GM08714 (cell line): ENCODE data around the gene C11orf54.

Experiments used
- H3K4me3 ChIP-seq: fragments of 200-500 bp; sonication (Bioruptor generic); 2 replicates; pipeline ENCODE4 v1.5.1; 2014; ENCODE audit warnings: mild to moderate bottlenecking, low read length, inconsistent platforms
- ZNF274 ChIP-seq: IDR thresholded peaks from 2 replicates; pipeline ENCODE4 v1.6.1; 2012; ENCODE audit warnings: mild to moderate bottlenecking, low read depth, low read length

The C11orf54 gene

GRCh38 chr11:93741094-93741881, at the start of gene C11orf54, which contains the start of gene TAF1D:
C11orf54 (plus strand) TSS chr11:93741672; CDS start chr11:93747394, 5,722 bp downstream.
TAF1D (minus strand) TSS chr11:93741495; CDS start chr11:93739304, 2,191 bp downstream.
- peak within 1 kb of the TSS; percentile 89 for H3K4me3 ChIP-seq
- no peak for TF ChIP-seq ZNF274

GRCh38 chr11:93694109-93694508, 47.4 kb upstream of the C11orf54 start:
- H3K4me3 ChIP-seq = no peak overlapping the region
- no peak for TF ChIP-seq ZNF274

DNA sequence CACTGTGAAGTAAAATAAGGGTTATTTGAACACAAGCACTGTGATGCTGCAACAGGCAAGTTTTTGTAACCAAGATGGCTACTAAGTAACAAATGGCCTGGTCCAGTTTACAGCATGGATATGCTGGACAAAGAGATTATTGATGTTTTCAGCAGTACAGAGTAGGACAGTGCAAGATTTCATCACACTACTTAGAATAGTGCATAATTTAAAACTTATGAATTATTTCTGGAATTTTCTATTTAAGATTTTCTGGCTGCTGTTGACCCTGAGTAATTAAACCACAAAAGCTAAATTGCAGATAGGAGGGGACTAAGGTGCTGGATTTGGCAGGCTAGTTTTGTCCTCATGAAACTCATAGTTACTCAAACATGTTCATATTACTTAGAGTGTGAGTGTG, 46.9 kb upstream of the C11orf54 start:
- TF ChIP-seq ZNF274 = no peak
- H3K4me3 ChIP-seq = no peak overlapping the region

GRCh38 chr11:93697611-93698010, 43.9 kb upstream of the C11orf54 start:
- no peak for TF ChIP-seq ZNF274
- no peak overlapping the region for H3K4me3 ChIP-seq

- TF ChIP-seq ZNF274 = no peak
- H3K4me3 ChIP-seq = no peak overlapping the region
These were observed 40.6 kb upstream of the C11orf54 start for GRCh38 chr11:93700830-93701229.

GRCh38 chr11:93704237-93704636, 37.2 kb upstream of the C11orf54 start:
- no peak for TF ChIP-seq ZNF274

GRCh38 chr11:93710239-93710638, 31.2 kb upstream of the C11orf54 start:
- no peak for TF ChIP-seq ZNF274
- H3K4me3 ChIP-seq = no peak overlapping the region

More at GRCh38 chr11:93704237-93704636, 37.2 kb upstream of the C11orf54 start:
- no peak overlapping the region for H3K4me3 ChIP-seq

DNA sequence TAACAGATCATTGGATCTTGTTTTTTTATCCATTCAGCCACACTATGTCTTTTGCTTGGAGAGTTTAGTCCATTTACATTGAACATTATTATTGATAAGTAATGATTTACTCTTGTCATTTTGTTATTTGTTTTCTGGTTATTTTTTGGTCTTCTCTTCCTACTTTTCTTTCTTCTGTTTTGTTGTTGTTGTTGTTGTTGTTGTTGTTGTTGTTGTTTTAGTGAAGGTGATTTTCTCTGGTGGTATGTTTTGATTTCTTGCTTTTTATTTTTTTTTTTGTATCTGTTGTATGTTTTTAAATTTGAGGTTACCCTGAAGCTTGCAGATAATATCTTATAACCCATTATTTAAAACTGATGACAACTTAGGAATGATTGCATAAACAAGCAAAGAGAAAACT, 28.8 kb upstream of the C11orf54 start:
- no peak overlapping the region for H3K4me3 ChIP-seq
- TF ChIP-seq ZNF274 = no peak

DNA sequence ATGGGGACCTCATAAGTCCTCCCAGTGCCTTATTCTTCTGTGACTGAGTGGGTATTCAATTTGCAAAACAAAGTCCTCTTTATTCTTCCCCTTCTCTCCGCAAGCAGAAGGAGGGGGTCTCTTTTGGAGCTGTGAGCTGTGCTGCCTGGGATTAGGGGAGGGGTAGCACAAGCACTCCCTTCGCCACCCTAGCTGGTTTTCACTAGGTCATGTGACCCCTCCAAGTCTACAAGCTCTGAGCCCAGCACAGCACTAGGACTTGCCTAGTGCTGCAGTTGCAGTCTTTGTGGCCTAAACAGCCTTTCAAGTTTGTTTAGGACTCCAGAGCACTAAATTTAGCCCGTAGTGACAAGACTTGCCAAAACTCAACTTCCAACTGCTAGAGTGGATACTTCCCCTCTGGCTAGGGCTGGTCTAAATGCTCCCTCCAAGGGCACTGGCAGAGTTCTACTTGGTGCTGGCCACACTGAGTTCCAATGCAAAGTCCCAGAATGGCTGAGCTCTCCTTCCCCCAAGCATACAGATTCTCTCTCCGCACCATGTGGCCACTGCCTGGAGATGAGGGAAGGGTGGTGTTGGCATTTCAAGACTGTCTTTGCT, 25.6 kb upstream of the C11orf54 start:
- no peak for TF ChIP-seq ZNF274

GRCh38 chr11:93717501-93717900, 24.0 kb upstream of the C11orf54 start:
- H3K4me3 ChIP-seq = no peak overlapping the region
- TF ChIP-seq ZNF274 = no peak

More for the DNA sequence above, 25.6 kb upstream of the C11orf54 start:
- H3K4me3 ChIP-seq = no peak overlapping the region

DNA sequence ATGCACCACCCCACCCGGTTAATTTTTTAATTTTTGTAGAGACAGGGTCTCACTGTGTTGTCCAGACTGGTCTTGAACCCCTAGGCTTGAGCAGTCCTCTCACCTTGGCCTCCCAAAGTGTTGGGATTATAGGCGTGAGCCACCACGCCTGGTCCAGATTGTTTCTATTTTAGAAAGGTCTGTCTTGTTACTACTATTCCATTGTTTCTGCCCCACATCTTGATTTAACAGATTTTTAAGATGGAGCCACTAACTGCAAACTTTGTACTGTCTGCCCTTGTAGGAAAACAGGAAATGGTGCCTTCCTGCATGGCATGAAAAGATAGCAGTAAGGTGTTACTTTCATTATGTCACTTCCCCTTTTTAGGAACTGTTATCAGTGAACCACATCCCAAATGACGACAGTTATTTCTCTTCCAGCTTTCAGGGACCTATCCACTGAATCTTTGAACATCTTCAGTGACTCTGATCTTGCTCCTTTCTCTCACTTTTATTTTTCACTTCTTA, 23.4 kb upstream of the C11orf54 start:
- no peak for TF ChIP-seq ZNF274
- H3K4me3 ChIP-seq = no peak overlapping the region

GRCh38 chr11:93719310-93719709, 22.2 kb upstream of the C11orf54 start:
- no peak for TF ChIP-seq ZNF274
- no peak overlapping the region for H3K4me3 ChIP-seq

- H3K4me3 ChIP-seq = no peak overlapping the region
- no peak for TF ChIP-seq ZNF274
These were observed 20.9 kb upstream of the C11orf54 start for GRCh38 chr11:93720522-93720921.

GRCh38 chr11:93724089-93724488, 17.4 kb upstream of the C11orf54 start:
- H3K4me3 ChIP-seq = no peak overlapping the region
- no peak for TF ChIP-seq ZNF274
